Activated CD8-positive, alpha-beta memory T cell treated with anti-CD3 and anti-CD28 coated beads, Interleukin-2, amount 10 ng/mL, durations not matched to agents 7 days and 5 days (primary cell): ENCODE measurements around the gene CACNA2D3. TPM values are rescaled to one million over a fixed set of nuclear protein-coding genes. Genes with fewer than 3 reads are reported as not detected.

Experiments
- ATAC-seq: fragments of 150-1000 bp; cut with Tn5 transposase; one replicate; pipeline ENCODE4 v1.10.0; 2021; ENCODE audit warnings: moderate library complexity
- CTCF ChIA-PET: fragments of 350-600 bp; sonication (Branson Sonifier 250); formaldehyde crosslinking; loops from one replicate; lab custom pipeline; 2021; ENCODE audit warnings: antibody characterized with exemption; lab: Charles Lee
- DNase-seq: peaks from one replicate; pipeline ENCODE4 v3.0.0-alpha.2; 2020
- H3K27ac Mint-ChIP-seq: one replicate; pipeline ENCODE4 v1.8.0; 2021; ENCODE audit warnings: mild to moderate bottlenecking, mixed read lengths
- H3K27me3 Mint-ChIP-seq: one replicate; pipeline ENCODE4 v1.8.0; 2021; ENCODE audit warnings: mixed read lengths
- H3K36me3 Mint-ChIP-seq: one replicate; pipeline ENCODE4 v1.8.0; 2021; ENCODE audit warnings: mild to moderate bottlenecking, mixed read lengths
- H3K4me1 Mint-ChIP-seq: one replicate; pipeline ENCODE4 v1.8.0; 2021; ENCODE audit warnings: mixed read lengths
- H3K4me3 Mint-ChIP-seq: one replicate; pipeline ENCODE4 v1.8.0; 2021; ENCODE audit warnings: mild to moderate bottlenecking, moderate library complexity, mixed read lengths
- H3K9me3 Mint-ChIP-seq: one replicate; pipeline ENCODE4 v1.8.0; 2022; ENCODE audit warnings: low read depth, mixed read lengths
- total RNA-seq, 2 experiments: library from RNA; stranded (reverse); gene quantifications; one replicate each; pipeline ENCODE4 v1.2.3, GENCODE V29; 2021

The CACNA2D3 gene
- total RNA-seq, 2 experiments from 2014 or later: not detected

GRCh38 chr3:55065331-55065730, 943.0 kb downstream of the CACNA2D3 start:
- H3K36me3 Mint-ChIP-seq: no peaks in the 10 kb centered on the region
- CTCF ChIA-PET: no interaction called here

GRCh38 chr3:55066551-55067047, 944.2 kb downstream of the CACNA2D3 start:
- H3K4me3 Mint-ChIP-seq: no peak overlapping the region
- CTCF ChIA-PET: no interaction called here
- no peaks in the 10 kb centered on the region for H3K4me1 Mint-ChIP-seq
- peaks cover under 1% of the 10 kb centered on the region for H3K9me3 Mint-ChIP-seq
- ATAC-seq: no peak
- no peak overlapping the region for H3K27ac Mint-ChIP-seq
- DNase-seq: no peak
- no peaks in the 10 kb centered on the region for H3K27me3 Mint-ChIP-seq
- no peaks in the 10 kb centered on the region for H3K36me3 Mint-ChIP-seq

More at GRCh38 chr3:55065331-55065730, 943.0 kb downstream of the CACNA2D3 start:
- no peak for ATAC-seq
- Mint-ChIP-seq H3K4me3 (no peak overlapping the region), H3K27me3 (no peaks in the 10 kb centered on the region), H3K27ac (no peak overlapping the region), H3K9me3 (no peaks in the 10 kb centered on the region), H3K4me1 (no peaks in the 10 kb centered on the region)
- DNase-seq: no peak

GRCh38 chr3:55069950-55070349, 947.6 kb downstream of the CACNA2D3 start:
- H3K4me3 Mint-ChIP-seq: no peak overlapping the region
- no peak overlapping the region for H3K27ac Mint-ChIP-seq
- no peaks in the 10 kb centered on the region for H3K27me3 Mint-ChIP-seq
- CTCF ChIA-PET: no interaction called here
- peaks cover 3% of the 10 kb centered on the region for H3K9me3 Mint-ChIP-seq
- H3K36me3 Mint-ChIP-seq: no peaks in the 10 kb centered on the region
- ATAC-seq (no peak), DNase-seq (no peak)
- H3K4me1 Mint-ChIP-seq: no peaks in the 10 kb centered on the region

- no peaks in the 10 kb centered on the region for H3K36me3 Mint-ChIP-seq
- H3K4me1 Mint-ChIP-seq: no peaks in the 10 kb centered on the region
- CTCF ChIA-PET: no interaction called here
- ATAC-seq: no peak
- H3K9me3 Mint-ChIP-seq: peaks cover 7% of the 10 kb centered on the region
- no peaks in the 10 kb centered on the region for H3K27me3 Mint-ChIP-seq
- no peak overlapping the region for H3K27ac Mint-ChIP-seq
- H3K4me3 Mint-ChIP-seq: no peak overlapping the region
- DNase-seq: no peak
Measured at GRCh38 chr3:55074796-55075195, 952.4 kb downstream of the CACNA2D3 start.

- DNase-seq (no peak), ATAC-seq (no peak)
- Mint-ChIP-seq H3K36me3 (no peaks in the 10 kb centered on the region), H3K27ac (no peak overlapping the region), H3K4me3 (no peak overlapping the region), H3K9me3 (peaks cover 7% of the 10 kb centered on the region), H3K4me1 (no peaks in the 10 kb centered on the region), H3K27me3 (no peaks in the 10 kb centered on the region)
- CTCF ChIA-PET: no interaction called here
Measured at GRCh38 chr3:55075846-55076245, 953.5 kb downstream of the CACNA2D3 start.

GRCh38 chr3:55077726-55078125, 955.4 kb downstream of the CACNA2D3 start:
- Mint-ChIP-seq H3K4me3 (no peak overlapping the region), H3K9me3 (peaks cover 4% of the 10 kb centered on the region), H3K4me1 (no peaks in the 10 kb centered on the region), H3K27me3 (no peaks in the 10 kb centered on the region), H3K36me3 (no peaks in the 10 kb centered on the region), H3K27ac (no peak overlapping the region)
- ATAC-seq (no peak), DNase-seq (no peak)
- CTCF ChIA-PET: no interaction called here

- no peaks in the 10 kb centered on the region for H3K27me3 Mint-ChIP-seq
- DNase-seq (no peak), ATAC-seq (no peak)
- H3K4me1 Mint-ChIP-seq: no peaks in the 10 kb centered on the region
- no peak overlapping the region for H3K4me3 Mint-ChIP-seq
- H3K36me3 Mint-ChIP-seq: no peaks in the 10 kb centered on the region
- CTCF ChIA-PET: no interaction called here
- H3K27ac Mint-ChIP-seq: no peak overlapping the region
- H3K9me3 Mint-ChIP-seq: peaks cover 4% of the 10 kb centered on the region
Measured at GRCh38 chr3:55078876-55079275, 956.5 kb downstream of the CACNA2D3 start.

GRCh38 chr3:55085231-55085630, 962.9 kb downstream of the CACNA2D3 start:
- H3K9me3 Mint-ChIP-seq: peaks cover 1% of the 10 kb centered on the region
- H3K27ac Mint-ChIP-seq: no peak overlapping the region
- H3K36me3 Mint-ChIP-seq: no peaks in the 10 kb centered on the region
- no peak for ATAC-seq
- DNase-seq: no peak
- H3K27me3 Mint-ChIP-seq: no peaks in the 10 kb centered on the region
- CTCF ChIA-PET: no interaction called here
- no peaks in the 10 kb centered on the region for H3K4me1 Mint-ChIP-seq
- H3K4me3 Mint-ChIP-seq: no peak overlapping the region

GRCh38 chr3:55089211-55089610, 966.9 kb downstream of the CACNA2D3 start:
- ATAC-seq: no peak
- CTCF ChIA-PET: no interaction called here
- DNase-seq: no peak
- Mint-ChIP-seq H3K27ac (no peak overlapping the region), H3K36me3 (no peaks in the 10 kb centered on the region), H3K9me3 (peaks cover 6% of the 10 kb centered on the region), H3K4me3 (no peak overlapping the region), H3K27me3 (no peaks in the 10 kb centered on the region), H3K4me1 (no peaks in the 10 kb centered on the region)

- CTCF ChIA-PET: no interaction called here
- Mint-ChIP-seq H3K27me3 (no peaks in the 10 kb centered on the region), H3K4me1 (no peaks in the 10 kb centered on the region), H3K27ac (no peak overlapping the region), H3K36me3 (no peaks in the 10 kb centered on the region), H3K9me3 (peaks cover 6% of the 10 kb centered on the region), H3K4me3 (no peak overlapping the region)
- DNase-seq (no peak), ATAC-seq (no peak)
Measured at GRCh38 chr3:55090291-55090690, 967.9 kb downstream of the CACNA2D3 start.

- Mint-ChIP-seq H3K4me3 (no peak overlapping the region), H3K4me1 (no peaks in the 10 kb centered on the region), H3K27ac (no peak overlapping the region), H3K27me3 (no peaks in the 10 kb centered on the region), H3K36me3 (no peaks in the 10 kb centered on the region), H3K9me3 (peaks cover 6% of the 10 kb centered on the region)
- CTCF ChIA-PET: no interaction called here
- DNase-seq (no peak), ATAC-seq (no peak)
Measured at GRCh38 chr3:55090746-55091145, 968.4 kb downstream of the CACNA2D3 start.

- DNase-seq: no peak
- H3K4me3 Mint-ChIP-seq: no peak overlapping the region
- H3K27me3 Mint-ChIP-seq: no peaks in the 10 kb centered on the region
- CTCF ChIA-PET: interaction anchor here (0.6 kb wide), 1 partner anchor 37 kb away, joined by 3 read pairs; no protein-coding TSS in a partner anchor
- H3K36me3 Mint-ChIP-seq: no peaks in the 10 kb centered on the region
- no peaks in the 10 kb centered on the region for H3K4me1 Mint-ChIP-seq
- H3K27ac Mint-ChIP-seq: no peak overlapping the region
- ATAC-seq: no peak
- H3K9me3 Mint-ChIP-seq: peaks cover 6% of the 10 kb centered on the region
Measured at GRCh38 chr3:55091381-55092225, 969.3 kb downstream of the CACNA2D3 start.

- H3K27me3 Mint-ChIP-seq: no peaks in the 10 kb centered on the region
- DNase-seq (no peak), ATAC-seq (no peak)
- no peaks in the 10 kb centered on the region for H3K36me3 Mint-ChIP-seq
- no peak overlapping the region for H3K27ac Mint-ChIP-seq
- CTCF ChIA-PET: no interaction called here
- H3K4me3 Mint-ChIP-seq: no peak overlapping the region
- no peaks in the 10 kb centered on the region for H3K4me1 Mint-ChIP-seq
- H3K9me3 Mint-ChIP-seq: peaks cover 7% of the 10 kb centered on the region
Measured at GRCh38 chr3:55094676-55095075, 972.3 kb downstream of the CACNA2D3 start.

- ATAC-seq (no peak), DNase-seq (no peak)
- Mint-ChIP-seq H3K27ac (no peak overlapping the region), H3K36me3 (no peaks in the 10 kb centered on the region), H3K27me3 (no peaks in the 10 kb centered on the region), H3K4me3 (no peak overlapping the region), H3K4me1 (no peaks in the 10 kb centered on the region), H3K9me3 (peaks cover 7% of the 10 kb centered on the region)
- CTCF ChIA-PET: no interaction called here
Measured at GRCh38 chr3:55097441-55097840, 975.1 kb downstream of the CACNA2D3 start.
